ENCODE results near the gene UCK1.

DNA sequence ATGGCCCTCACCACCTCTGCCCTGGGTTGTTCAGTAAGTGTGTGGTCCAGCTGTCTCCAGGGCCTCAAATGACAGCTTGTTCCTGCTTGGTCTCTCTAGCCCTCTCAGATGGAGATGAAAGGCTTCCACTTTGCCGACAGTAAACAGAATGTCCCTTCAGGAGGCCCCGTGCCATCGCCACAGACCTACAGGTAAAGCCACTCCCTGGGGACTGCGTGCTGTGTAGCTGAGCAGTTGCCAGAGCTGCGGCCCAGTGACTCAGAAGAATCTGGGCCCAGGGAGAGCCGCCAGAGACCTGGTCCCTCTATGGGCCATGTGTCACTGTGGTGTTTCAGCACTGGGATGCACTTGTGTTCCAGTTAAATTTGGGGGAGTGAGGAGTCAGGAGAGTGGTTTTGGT is 39.0 kb downstream of the UCK1 start:
- TF ChIP-seq, protein P1, sequence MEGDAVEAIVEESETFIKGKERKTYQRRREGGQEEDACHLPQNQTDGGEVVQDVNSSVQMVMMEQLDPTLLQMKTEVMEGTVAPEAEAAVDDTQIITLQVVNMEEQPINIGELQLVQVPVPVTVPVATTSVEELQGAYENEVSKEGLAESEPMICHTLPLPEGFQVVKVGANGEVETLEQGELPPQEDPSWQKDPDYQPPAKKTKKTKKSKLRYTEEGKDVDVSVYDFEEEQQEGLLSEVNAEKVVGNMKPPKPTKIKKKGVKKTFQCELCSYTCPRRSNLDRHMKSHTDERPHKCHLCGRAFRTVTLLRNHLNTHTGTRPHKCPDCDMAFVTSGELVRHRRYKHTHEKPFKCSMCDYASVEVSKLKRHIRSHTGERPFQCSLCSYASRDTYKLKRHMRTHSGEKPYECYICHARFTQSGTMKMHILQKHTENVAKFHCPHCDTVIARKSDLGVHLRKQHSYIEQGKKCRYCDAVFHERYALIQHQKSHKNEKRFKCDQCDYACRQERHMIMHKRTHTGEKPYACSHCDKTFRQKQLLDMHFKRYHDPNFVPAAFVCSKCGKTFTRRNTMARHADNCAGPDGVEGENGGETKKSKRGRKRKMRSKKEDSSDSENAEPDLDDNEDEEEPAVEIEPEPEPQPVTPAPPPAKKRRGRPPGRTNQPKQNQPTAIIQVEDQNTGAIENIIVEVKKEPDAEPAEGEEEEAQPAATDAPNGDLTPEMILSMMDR (IDR thresholded peaks at IDR 0.05; ENCODE audit: low read depth, low read length, missing input control), result no peak
- TF ChIP-seq MAX (IDR thresholded peaks at IDR 0.05), result no peak
- TF ChIP-seq REST (IDR thresholded peaks at IDR 0.05), result no peak
- TF ChIP-seq, protein P2, sequence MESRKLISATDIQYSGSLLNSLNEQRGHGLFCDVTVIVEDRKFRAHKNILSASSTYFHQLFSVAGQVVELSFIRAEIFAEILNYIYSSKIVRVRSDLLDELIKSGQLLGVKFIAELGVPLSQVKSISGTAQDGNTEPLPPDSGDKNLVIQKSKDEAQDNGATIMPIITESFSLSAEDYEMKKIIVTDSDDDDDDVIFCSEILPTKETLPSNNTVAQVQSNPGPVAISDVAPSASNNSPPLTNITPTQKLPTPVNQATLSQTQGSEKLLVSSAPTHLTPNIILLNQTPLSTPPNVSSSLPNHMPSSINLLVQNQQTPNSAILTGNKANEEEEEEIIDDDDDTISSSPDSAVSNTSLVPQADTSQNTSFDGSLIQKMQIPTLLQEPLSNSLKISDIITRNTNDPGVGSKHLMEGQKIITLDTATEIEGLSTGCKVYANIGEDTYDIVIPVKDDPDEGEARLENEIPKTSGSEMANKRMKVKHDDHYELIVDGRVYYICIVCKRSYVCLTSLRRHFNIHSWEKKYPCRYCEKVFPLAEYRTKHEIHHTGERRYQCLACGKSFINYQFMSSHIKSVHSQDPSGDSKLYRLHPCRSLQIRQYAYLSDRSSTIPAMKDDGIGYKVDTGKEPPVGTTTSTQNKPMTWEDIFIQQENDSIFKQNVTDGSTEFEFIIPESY (IDR thresholded peaks at IDR 0.05), result no peak
- TF ChIP-seq JUND (IDR thresholded peaks at IDR 0.05), result no peak
- no peak for TF ChIP-seq SP1 (IDR thresholded peaks at IDR 0.05)

All from liver (tissue), 3 donors.